HG03575 (cell line): ENCODE results near the gene AKAP9.
A peak's percentile ranks its signal among the peaks of the same experiment; 100 is the strongest.
"Not testable (repeated sequence)": the region's sequence is repeated elsewhere in the genome, so short reads cannot be mapped to it uniquely, and the experiment has no call there.

Experiments
- ATAC-seq: cut with Tn5 transposase; IDR thresholded peaks from one replicate; pipeline ENCODE4 v1.9.1; 2021; ENCODE audit not compliant: unreplicated experiment, insufficient number of reproducible peaks, low FRiP score; ENCODE audit errors: extremely low read depth

Gene AKAP9

DNA sequence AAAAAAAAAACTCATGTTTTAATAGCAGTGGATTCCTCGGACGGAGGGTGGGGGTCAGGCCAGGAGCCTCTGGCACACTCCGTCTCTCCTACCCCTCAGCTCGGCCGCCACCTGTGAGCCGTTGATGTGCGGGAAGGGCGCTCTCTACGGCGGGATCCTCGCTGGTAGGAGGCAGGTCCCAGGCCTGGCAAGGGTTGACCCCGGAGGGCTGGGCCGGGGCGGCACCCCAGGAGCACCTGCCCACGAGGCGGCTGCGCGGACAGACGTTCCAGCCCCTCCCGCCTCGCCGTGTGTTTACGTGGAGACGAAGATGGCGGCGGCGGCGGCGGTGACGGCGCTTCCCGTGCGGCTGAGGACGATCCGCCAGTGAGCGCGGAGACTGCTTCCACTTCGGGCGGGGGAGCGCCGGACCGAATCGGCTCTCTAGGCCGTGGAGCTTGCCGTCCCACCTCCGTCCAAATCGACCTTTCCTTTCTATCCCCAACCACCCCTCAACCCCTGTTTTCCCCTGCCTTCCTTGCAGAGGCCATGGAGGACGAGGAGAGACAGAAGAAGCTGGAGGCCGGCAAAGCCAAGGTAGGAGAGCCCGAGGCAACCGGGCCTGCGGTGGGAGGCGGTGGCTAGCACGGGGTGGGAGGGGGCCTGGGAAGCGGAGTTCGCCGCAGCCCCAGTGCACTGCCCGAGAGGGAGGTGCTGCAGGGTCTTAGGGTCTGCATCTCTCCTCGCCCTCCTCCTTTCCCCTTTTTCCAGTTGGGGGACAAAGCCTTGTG is at the start of gene AKAP9:
Gene AKAP9 (plus strand): TSS at position 291 of the 770 bp plus-strand sequence. CDS start 238 bp downstream, at position 529.
- peak; percentile 60 for ATAC-seq

DNA sequence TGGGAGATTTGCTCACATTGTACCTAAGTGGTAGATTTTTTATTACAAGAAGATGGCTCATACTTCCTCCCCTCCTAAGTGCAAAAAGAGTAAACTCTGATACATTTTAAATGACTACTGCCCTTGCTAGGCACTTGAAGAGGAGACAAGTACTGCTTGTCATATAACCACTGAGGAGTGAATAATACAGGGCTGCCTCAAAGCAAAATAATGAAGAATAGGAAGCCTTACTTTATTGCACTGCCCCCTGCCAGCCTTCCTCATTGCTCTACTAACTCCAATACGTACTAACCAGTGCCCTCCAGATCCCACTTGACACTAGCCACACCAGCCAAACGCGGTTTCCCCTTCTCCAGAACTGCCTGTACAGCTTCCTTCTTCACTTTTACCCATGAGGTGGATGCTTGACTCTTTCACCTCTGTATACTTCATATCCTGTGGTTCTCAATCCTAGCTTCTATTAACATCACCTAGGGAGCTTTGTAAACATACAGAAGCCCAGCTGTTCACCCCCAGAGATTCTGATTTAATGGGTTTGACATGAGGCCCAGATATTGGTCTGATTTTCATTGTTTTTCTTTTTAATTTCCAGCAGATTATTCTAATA is 48.5 kb upstream of the AKAP9 start:
- ATAC-seq, result no peak

DNA sequence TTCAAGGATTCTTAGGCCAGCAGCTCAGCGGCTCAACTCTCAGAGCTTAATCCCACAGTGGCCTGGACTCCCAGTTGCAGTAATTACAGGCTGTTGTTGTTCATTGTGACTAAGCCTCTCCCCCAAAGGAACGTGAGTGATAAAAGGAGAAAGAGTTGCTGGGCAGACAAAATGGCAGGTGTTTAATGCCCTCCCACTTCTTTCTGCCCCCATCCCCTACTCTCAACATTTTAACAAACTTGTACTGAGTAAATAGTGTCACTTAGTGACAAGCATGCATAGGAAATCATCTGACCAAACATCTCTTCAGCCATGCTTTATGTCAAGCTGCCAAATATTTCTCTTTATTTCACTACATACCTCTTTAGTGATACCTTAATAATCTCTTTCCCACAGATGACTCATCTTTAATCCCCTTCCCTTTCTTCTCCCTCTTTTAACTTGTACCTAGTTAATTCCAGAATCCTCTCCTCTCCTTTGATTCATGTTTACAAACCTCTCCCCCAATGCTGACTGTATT is 47.8 kb upstream of the AKAP9 start:
- ATAC-seq, result no peak

DNA sequence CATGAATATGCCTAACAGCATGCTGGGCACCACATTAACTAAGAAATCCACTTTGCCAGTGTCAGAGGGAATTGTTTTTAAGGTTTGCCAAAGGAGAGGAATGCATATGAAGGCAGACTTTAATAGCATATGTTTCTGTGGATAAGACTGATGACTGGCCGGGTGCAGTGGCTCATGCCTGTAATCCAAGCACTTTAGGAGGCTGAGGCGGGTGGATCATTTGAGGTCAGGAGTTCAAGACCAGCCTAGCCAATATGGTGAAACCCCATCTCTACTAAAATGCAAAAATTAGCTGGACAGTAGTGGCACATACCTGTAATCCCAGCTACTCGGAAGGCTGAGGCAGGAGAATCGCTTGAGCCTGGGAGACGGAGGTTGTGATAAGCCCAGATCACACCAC is 47.0 kb upstream of the AKAP9 start:
- not testable (repeated sequence) for ATAC-seq

DNA sequence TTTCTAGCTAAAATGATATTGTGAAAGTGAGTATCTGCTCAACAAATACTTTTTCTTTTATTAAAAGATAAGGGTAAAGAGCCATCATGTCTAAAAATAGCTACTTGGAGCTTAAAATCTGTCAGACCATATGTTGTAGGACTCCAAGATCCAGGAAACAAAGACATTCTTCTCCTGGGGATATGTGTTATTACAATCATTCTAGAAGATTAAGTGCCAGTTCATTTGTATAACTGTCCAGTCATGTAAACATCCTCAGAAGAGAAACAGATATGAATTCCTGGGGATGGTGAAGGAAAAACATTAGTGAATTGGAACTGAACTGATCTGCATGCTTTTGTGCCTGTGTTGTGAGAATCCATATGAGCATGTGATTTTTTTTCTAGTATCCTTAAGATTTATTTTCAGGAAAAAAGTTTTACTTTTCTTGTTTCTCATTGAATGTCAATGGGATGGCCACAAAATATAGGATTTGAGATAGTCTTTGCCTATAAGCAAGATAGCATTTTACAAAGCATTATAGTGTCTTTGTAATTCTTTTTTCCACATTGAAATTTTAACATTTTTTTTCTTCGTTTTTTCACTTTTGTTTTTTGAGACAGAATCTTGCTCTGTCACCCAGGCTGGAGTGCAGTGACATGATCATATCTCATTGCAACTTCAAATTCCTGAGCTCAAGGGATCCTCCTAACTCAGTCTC is 45.7 kb upstream of the AKAP9 start:
- no peak for ATAC-seq

DNA sequence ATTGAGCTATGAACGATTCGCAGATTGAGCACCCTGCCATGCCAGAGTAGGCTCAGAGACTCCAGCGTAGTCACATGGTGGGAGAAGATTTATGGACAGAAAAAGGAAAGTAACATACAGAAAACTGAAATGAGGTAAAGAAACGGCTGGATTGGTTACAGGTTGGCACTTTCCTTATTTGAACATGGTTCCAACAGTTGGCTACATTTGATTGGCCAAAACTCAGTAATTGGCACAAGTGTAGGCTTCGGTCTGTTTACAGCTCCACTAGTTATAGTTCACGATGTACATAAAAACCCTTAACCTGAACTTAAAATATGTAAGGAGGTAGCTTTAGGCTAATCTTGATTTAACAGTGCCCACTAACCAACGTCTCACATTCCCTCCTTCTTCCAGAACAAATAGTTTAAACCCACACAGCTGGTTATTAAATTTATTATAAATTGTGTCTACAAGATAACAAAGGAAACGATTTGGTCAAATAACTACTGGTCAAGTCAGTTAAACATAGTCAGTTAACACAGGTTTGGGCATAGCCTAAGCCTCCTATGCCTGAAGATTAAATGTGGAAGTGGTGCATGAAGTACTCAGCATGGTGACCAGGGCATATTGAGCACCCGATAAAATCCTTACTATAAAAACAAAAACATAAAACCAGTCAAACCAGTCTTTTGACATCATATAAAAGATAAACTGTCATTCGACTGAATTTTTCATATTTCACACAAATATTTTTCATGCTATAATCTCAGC is 42.2 kb upstream of the AKAP9 start:
- no peak for ATAC-seq

DNA sequence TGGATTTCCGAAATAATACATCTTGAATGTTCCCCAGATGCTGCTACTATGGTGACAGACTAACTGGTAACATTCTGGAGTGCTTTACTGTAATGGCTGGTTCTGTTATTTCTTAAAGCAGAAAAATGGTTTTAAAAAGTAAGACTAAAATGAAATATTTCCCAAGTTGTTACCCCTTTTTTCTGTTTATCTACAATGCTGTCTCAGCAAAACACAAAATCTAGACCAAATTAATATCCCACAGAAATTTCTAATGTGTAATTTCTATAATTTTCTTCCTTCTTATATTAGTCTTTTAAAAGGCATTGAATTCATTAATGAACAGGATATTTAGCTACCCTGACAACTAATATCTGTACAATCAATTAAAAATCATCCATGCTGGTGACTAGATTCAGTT is 41.1 kb upstream of the AKAP9 start:
- no peak for ATAC-seq

DNA sequence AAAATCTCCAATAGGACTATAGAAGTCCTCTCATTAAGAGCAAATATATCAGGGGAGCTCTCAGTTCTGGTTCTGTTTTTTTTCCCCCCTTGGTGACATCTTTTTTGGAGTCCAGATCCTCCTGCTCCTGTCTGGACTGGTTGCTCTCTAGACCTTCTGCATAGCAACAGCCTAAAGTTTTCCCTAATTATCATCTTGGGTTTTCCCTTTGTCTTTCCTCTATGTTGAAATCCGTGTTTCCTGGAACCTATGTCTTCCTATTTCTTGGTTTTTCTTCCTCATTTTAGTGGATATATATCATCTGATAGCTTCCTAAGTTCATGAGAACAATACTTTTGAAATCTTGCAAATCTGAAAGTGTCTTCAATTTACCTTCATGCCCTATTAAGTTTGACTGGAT is 30.5 kb upstream of the AKAP9 start:
- no peak for ATAC-seq

DNA sequence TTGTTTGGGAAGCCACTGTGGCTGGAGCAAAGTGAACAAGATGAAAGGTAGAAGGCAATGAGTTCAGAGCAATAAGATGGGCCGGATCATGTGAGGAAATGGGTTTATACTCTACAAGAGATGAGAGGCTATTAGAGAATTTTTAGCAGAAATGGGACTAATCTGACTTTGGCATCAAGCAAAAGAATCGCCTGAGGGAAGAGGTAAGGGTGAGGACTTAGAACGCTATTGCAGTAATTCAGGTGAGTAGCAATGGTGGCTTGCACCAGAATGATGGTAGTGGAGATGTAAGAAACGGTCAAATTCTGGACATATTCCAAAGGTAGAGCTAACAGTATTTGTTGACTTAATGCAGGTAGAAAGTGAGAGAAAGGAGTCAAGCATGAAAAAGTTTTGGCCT is 29.5 kb upstream of the AKAP9 start:
- ATAC-seq, result no peak

DNA sequence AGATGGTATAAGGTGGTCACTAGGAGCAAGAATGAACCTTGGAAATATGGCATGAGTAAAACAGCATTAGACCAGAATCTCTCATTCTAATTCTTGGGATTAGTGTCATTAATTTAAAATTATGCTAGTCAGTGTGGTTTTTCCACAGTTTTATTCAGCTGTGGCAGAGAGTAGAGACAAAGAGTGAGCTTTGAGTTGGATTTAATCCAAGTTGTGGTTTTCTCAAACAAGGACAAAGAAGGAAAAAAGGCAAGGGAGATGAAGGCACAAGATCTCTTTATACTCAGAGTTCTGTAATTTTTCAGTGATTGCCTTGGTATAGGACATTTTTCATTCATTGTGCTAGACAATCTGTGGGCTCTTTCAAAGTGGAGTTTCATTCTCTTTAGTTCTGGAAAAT is 28.2 kb upstream of the AKAP9 start:
- ATAC-seq, result no peak

DNA sequence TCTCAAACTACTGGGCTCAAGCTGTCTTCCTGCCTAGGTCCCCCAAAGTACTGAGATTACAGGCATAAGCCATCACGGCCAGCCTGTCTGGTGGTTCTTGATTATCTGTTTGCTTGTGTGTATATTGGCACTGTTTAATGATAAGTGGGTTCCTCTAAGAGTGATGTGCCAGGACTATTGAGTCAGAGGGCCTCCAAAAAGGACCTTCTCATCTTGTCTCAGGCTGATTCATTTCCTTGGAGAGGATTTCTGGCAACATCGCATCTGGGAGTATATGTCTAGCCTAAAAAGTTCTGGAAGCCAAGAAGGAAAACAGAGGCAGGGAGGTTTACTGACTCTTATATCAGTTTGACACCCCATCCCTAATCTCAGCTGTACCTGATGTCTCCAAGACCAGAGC is 27.1 kb upstream of the AKAP9 start:
- ATAC-seq, result no peak

DNA sequence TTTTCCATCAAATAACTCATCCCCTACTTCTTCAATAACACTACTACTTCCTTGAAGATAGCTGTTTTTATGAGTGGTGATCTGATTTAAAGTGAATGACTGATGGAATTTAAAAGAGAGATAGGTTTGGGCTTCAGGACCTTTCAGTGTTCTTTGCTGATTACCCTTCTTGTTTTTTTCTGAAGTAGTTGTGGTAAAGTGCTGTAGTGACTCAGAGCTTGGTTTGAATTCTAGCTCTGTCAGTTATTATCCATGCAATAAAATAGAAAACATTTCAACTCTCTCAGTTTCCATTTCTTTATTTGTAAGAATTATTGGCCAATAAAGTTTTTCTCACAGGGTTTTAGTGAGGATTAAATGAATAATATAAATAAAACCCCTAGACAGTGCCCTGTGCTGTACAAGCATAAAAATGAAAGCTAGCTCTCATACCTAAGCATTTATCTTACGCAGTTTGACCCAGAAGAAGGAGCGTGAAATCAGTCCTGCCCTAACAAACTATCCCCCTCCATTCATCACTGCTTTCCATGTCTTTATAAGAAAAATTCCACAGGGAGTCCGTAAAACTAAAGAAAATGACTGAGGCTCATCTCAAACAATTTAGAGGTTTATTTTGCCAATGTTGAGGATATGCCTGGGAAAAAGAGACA is 25.1 kb upstream of the AKAP9 start:
- no peak for ATAC-seq

DNA sequence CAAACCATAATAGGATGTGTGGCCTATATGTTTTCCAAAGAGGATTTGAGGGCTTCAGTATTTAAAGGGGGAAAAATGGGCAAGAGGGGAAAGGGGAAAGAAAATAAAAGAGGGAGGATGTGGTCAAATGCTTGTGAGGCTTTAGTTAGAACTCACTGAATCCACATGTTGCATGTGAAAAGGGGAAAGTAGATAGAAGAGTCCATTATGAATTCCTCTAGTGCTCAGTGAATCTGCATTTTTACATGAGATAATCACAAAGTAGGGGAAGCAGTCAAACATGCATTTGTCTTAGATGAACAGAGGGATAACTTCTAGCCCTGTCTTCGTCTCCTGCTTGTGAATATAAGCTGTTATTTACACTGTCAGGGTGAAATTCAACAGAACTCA is 24.6 kb upstream of the AKAP9 start:
- no peak for ATAC-seq

DNA sequence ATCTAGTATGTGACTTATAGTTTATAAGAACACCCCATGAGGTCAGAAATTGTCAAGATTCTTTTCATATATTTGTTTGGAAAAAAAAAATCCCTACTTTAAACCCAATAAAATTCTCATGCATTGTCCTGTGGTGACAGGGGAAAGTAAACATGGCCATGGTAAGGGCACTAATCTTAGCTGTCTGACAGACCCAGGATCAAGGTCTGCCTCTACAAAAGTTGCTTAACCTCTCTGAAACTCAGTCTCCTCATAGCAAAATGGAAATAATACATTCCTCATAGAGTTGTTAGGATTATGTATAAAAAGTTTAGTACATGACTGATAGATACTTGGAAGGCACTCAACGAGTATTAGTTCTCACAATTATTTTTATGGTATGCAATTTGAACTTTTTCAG is 22.3 kb upstream of the AKAP9 start:
- no peak for ATAC-seq

DNA sequence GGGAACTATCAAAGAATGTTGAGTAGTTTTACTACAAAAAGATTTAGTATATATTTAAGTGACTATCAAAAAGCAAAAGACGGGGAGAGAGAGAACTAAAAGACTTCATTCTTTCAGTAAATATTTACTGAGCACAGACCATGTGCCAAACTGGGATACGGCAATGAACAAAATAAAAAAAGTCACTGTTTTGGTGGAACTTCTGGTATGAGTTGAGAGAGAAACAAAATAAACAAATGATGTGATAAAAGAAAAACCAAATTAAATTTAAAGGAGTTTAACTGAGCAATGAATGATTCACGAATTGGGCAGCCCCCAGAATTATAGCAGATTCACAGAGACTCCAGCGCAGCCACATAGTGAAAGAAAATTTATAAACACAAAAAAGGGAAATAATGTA is 17.8 kb upstream of the AKAP9 start:
- no peak for ATAC-seq

DNA sequence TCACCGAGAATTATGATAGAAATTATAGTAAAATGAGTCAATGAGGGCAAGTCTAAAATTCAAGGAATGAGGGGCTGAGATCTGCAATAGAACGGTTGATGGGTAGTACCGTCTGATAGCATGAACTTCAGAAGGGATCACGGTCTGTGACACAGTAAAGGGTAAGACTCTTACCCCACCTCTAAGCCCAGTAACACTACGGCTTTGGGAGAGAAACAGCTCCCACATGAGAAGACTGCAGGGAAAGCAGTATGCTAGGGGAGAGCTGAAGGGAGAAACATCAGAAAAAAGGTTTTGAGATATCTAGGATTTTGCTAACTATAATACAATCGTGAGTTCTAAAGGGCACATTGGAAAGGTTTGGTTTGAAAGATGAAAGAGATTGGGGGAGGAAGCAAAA is 12.8 kb upstream of the AKAP9 start:
- ATAC-seq, result no peak

DNA sequence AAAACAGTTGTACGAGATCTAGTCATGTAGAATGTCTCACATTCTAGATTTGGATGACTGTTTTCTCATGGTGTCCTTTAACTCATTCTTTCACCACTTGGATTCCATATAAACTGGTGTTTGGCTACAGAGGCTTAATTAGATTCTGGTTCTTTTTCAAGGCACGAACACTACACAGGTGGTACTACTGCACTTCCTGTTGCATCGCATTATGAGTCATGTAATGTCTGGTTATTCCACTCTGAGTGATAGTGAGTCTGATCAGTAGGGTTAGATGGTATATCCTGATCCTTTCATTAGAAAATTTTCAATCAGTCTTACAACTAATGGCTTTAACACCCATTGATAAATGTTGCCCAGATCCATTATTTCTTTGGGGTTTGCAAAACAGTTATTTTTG is 11.2 kb upstream of the AKAP9 start:
- no peak for ATAC-seq

DNA sequence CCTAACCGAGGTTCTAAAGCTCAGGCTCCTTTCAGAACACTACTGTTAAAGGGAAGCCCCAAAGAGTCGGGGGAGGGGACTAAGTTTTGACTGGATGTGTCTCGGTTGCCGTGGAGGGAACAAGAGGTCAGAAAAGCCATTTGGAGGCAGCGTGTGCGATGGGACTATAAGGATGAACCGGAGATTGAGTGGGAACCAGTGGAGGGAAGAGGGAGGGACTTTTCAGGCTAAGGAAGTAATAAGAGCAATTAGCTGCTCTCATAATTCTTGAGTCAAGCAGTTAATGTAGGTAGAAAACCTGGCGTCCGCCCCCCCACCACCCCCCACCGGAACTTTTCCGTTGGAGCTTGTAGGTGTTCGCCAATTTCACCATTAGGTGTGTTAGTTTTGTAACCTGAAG is 491 bp upstream of the AKAP9 start:
- ATAC-seq, result no peak

DNA sequence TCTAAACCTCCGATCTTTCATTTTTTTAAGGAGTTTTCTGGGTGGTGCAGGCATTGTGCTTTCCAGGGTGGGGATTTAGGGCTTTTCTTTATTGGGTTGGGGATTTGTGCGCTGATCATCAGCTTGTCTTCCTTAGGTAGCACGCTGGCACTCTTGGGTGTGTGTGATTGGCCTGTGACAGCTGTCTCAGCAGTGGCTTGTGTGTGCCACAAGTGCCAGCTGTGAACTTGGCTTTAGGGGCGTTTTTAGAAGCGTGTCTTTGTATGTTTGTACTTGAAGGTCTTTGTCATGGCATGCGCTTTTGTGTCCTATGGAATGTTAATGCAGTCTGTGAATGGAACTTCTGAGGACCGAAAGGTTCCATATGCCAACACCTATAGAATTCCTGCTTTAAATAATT is 788 bp downstream of the AKAP9 start:
- ATAC-seq, result no peak
